Activated CD8-positive, alpha-beta T cell treated with anti-CD3 and anti-CD28 coated beads for 36 hours (primary cell): Measurements from ENCODE around the gene INPP4A. TPM values are rescaled to one million over a fixed set of nuclear protein-coding genes. Genes with fewer than 3 reads are reported as not detected.

Experiments used
- ATAC-seq: fragments of 200-7000 bp; cut with Tn5 transposase; one replicate; pipeline ENCODE4 v1.10.0; 2021; ENCODE audit warnings: mild to moderate bottlenecking, moderate library complexity
- CTCF ChIA-PET: fragments of 350-600 bp; sonication (Branson Sonifier 250); formaldehyde crosslinking; loops from one replicate; lab custom pipeline; 2021; ENCODE audit warnings: antibody characterized with exemption; lab: Charles Lee
- POLR2A ChIA-PET: fragments of 350-600 bp; sonication (Branson Sonifier 250); formaldehyde crosslinking; loops from one replicate; lab custom pipeline; 2021; ENCODE audit warnings: antibody characterized with exemption; lab: Charles Lee
- DNase-seq: peaks from one replicate; pipeline ENCODE4 v3.0.0-alpha.2; 2020
- H3K27ac Mint-ChIP-seq: one replicate; pipeline ENCODE4 v1.8.0; 2021; ENCODE audit warnings: mild to moderate bottlenecking, mixed read lengths
- H3K27me3 Mint-ChIP-seq: one replicate; pipeline ENCODE4 v1.8.0; 2021; ENCODE audit warnings: mixed read lengths
- H3K36me3 Mint-ChIP-seq: one replicate; pipeline ENCODE4 v1.8.0; 2021; ENCODE audit warnings: low read depth, mixed read lengths
- H3K4me1 Mint-ChIP-seq: one replicate; pipeline ENCODE4 v1.8.0; 2021; ENCODE audit warnings: low read depth, mixed read lengths
- H3K4me3 Mint-ChIP-seq: one replicate; pipeline ENCODE4 v1.8.0; 2021; ENCODE audit warnings: mild to moderate bottlenecking, moderate library complexity, mixed read lengths
- H3K9me3 Mint-ChIP-seq: one replicate; pipeline ENCODE4 v1.8.0; 2021; ENCODE audit warnings: mixed read lengths
- intact Hi-C: fragments of 100-400 bp; cut with micrococcal nuclease; formaldehyde crosslinking; loops from one replicate; pipeline ENCODE4 v1.10.0; 2022
- total RNA-seq, 2 experiments: library from RNA; stranded (reverse); gene quantifications; one replicate each; pipeline ENCODE4 v1.2.3, GENCODE V29; 2021
- TF ChIP-seq, protein P1 (sequence below): fragments of 200-600 bp; IDR thresholded peaks from one replicate; pipeline ENCODE4 v1.8.0; 2022; ENCODE audit warnings: antibody characterized with exemption, mild to moderate bottlenecking

Gene INPP4A
- total RNA-seq, 2 experiments from 2014 or later, result 46.7 to 46.9 TPM

DNA sequence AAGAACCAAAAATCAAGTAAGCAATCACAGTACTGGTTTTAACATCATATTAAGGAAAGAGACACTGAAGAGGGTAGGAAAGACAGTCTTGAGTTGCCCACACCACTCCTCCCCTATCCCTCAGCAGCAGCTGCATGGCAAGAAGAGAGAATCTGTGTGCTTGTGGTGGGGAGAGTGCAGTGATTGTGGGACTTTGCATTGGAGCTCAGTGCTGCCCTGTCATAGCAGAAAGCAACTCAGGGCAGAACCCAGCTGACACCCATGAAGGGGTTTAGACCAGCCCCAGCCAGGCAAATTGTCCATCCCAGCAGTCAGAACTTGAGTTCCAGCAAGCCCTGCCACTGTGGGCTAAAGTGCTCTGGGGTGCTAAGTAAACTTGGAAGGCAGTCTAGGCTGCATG, 40.8 kb upstream of the INPP4A start:
- no peak overlapping the region for H3K27ac Mint-ChIP-seq
- POLR2A ChIA-PET, result no interaction called here

DNA sequence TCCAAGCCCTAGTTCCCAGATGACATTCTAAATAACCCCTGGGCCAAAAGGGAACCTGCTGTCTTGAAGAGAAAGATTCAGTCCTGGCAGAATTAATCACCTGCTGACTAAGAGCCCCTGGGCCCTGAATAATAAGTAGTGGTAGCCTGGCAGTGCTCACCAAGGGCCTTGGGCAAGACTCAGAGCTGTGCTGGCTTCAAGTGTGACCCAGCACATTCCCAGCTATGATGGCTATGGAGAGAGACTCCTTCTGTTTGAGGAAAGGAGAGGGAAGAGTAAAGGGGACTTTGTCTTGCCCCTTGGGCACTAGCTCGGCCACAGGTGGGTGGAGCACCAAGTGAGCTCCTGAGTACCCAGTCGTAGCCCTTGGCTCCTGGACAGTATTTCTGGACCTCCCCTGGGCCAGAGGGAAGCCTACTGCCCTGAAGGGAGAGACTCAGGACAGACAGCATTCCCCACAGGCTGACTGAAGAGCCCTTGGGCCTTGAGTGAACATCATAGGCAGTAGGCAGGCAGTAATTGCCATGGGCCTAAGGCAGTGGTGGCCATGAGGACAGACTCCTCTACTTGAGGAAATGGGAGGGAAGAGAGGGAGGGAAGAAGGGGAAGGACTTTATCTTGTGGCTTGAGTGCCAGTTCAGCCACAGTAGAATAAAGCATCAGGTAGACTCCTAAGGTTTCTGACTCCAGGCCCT, 40.0 kb upstream of the INPP4A start:
- no peaks in the 10 kb centered on the region for H3K9me3 Mint-ChIP-seq
- CTCF ChIA-PET, result interaction anchor here (1.4 kb wide), 1 partner anchor 114 kb away, joined by 4 read pairs; no protein-coding TSS in a partner anchor

More for the DNA sequence above, 40.8 kb upstream of the INPP4A start:
- TF ChIP-seq, protein P1, sequence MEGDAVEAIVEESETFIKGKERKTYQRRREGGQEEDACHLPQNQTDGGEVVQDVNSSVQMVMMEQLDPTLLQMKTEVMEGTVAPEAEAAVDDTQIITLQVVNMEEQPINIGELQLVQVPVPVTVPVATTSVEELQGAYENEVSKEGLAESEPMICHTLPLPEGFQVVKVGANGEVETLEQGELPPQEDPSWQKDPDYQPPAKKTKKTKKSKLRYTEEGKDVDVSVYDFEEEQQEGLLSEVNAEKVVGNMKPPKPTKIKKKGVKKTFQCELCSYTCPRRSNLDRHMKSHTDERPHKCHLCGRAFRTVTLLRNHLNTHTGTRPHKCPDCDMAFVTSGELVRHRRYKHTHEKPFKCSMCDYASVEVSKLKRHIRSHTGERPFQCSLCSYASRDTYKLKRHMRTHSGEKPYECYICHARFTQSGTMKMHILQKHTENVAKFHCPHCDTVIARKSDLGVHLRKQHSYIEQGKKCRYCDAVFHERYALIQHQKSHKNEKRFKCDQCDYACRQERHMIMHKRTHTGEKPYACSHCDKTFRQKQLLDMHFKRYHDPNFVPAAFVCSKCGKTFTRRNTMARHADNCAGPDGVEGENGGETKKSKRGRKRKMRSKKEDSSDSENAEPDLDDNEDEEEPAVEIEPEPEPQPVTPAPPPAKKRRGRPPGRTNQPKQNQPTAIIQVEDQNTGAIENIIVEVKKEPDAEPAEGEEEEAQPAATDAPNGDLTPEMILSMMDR, result no peak
- no peaks in the 10 kb centered on the region for H3K36me3 Mint-ChIP-seq
- intact Hi-C loops, result no loop called here
- H3K27me3 Mint-ChIP-seq, result peaks cover 9% of the 10 kb centered on the region
- CTCF ChIA-PET, result interaction anchor here (1.4 kb wide), 1 partner anchor 114 kb away, joined by 4 read pairs; no protein-coding TSS in a partner anchor
- no peak overlapping the region for H3K4me3 Mint-ChIP-seq
- ATAC-seq (no peak), DNase-seq (no peak)
- no peaks in the 10 kb centered on the region for H3K4me1 Mint-ChIP-seq
- H3K9me3 Mint-ChIP-seq, result no peaks in the 10 kb centered on the region

DNA sequence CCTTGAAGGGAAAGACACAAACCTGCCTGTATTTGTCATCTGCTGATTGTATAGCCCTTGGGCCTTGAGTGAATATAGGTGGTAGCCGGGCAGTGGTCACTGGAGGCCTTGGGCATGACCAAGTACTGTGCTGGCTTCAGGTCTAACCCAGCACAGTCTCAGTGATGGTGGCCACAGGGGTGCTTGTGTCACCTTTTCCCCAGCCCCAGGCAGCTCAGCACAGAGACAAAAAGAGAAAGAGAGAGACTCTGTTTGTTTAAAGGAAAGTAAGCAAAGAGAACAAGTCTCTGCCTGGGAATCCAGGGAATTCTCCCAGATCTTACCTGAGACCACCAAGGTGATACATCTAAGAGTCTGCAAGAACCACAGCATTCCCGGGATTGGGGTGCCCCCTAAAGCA, 39.4 kb upstream of the INPP4A start:
- ChIA-PET POLR2A (no interaction called here), CTCF (interaction anchor here (1.5 kb wide), 1 partner anchor 10 kb away, joined by 3 read pairs; no protein-coding TSS in a partner anchor)
- intact Hi-C loops, result no loop called here
- H3K9me3 Mint-ChIP-seq, result no peaks in the 10 kb centered on the region
- TF ChIP-seq, protein P1, result no peak
- H3K36me3 Mint-ChIP-seq, result no peaks in the 10 kb centered on the region
- ATAC-seq (no peak), DNase-seq (no peak)
- H3K27ac Mint-ChIP-seq, result no peak overlapping the region
- H3K4me3 Mint-ChIP-seq, result no peak overlapping the region
- H3K27me3 Mint-ChIP-seq, result peaks cover 7% of the 10 kb centered on the region
- no peaks in the 10 kb centered on the region for H3K4me1 Mint-ChIP-seq

More for the DNA sequence above, 40.0 kb upstream of the INPP4A start:
- H3K36me3 Mint-ChIP-seq, result no peaks in the 10 kb centered on the region
- H3K27ac Mint-ChIP-seq, result no peak overlapping the region
- H3K4me1 Mint-ChIP-seq, result no peaks in the 10 kb centered on the region
- POLR2A ChIA-PET, result no interaction called here
- TF ChIP-seq, protein P1, result no peak
- ATAC-seq, result no peak
- no peak for DNase-seq
- intact Hi-C loops, result no loop called here
- peaks cover 9% of the 10 kb centered on the region for H3K27me3 Mint-ChIP-seq
- H3K4me3 Mint-ChIP-seq, result no peak overlapping the region

DNA sequence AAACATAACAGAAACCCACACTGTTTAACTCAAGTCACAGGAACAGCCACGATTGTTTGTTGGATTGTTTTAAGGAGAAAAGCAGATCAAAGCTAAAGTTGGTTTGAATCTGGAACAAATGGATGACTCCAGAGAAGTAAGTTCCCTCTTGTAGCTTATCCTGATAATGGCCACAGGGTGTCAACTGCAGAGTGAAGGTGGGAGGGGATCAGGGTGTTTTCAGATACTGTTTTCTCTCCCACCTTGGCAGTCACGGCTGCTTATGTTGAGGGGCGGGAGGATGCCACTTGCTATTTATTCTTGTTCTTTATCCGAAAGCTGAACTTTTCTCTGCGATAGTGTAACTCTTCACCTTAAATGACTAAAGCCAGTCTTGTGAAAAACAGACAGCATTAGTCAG, 36.5 kb upstream of the INPP4A start:
- peaks cover 5% of the 10 kb centered on the region for H3K27me3 Mint-ChIP-seq
- no peak overlapping the region for H3K27ac Mint-ChIP-seq
- H3K9me3 Mint-ChIP-seq, result no peaks in the 10 kb centered on the region
- intact Hi-C loops, result no loop called here
- ATAC-seq (no peak), DNase-seq (no peak)
- TF ChIP-seq, protein P1, result no peak
- H3K4me3 Mint-ChIP-seq, result no peak overlapping the region
- H3K4me1 Mint-ChIP-seq, result peaks cover 6% of the 10 kb centered on the region
- ChIA-PET POLR2A (no interaction called here), CTCF (interaction anchor here (1.1 to 1.2 kb wide), 2 partner anchors 23 to 79 kb away, joined by 3 to 4 read pairs; no protein-coding TSS in a partner anchor)
- no peaks in the 10 kb centered on the region for H3K36me3 Mint-ChIP-seq
